ENCODE measurements around the gene BAIAP2L1. TPM values are rescaled to one million over a fixed set of nuclear protein-coding genes. Genes with fewer than 3 reads are reported as not detected.

BAIAP2L1 gene
- total and polyA plus RNA-seq, 2 of the 8 experiments (the other 6 are each of a cell fraction or from before 2014, with no cell fraction given): 19.2 to 42.9 TPM

- no peak overlapping the region for H3K9ac ChIP-seq (replicated peaks in 1 of 4; ENCODE audit: extremely low read depth in 1 of 4, low read depth in 3 of 4, low read length in 3 of 4)
- no peak overlapping the region for H3K4me3 ChIP-seq (ENCODE audit: extremely low read depth in 1 of 4, insufficient read depth in 2 of 4, low read depth in 3 of 4, low read length in 4 of 4)
- H3K23ac ChIP-seq (ENCODE audit: insufficient read length): no peak overlapping the region
- 87% methylated on average over 21 of the region's 21 CpGs; no CpG with 5 or more reads in 1 of the 2 experiments for WGBS, 2 experiments (ENCODE audit: extremely low coverage in 1 of 2, insufficient coverage in 1 of 2, insufficient read length in 1 of 2, insufficient replicate concordance in 2 of 2, low coverage in 1 of 2, low lambda C conversion rate in 2 of 2, missing lambda C conversion rate in 1 of 2)
- no peak for DNase-seq (ENCODE audit: low read depth in 1 of 2, low spot score in 2 of 2)
- peaks cover 0 to 10% (median 3%) of the 10 kb centered on the region in 4 experiments; a peak in 5 of 7 replicates for H3K4me1 ChIP-seq (replicated peaks in 1 of 4; ENCODE audit: control insufficient read depth in 3 of 4, insufficient read depth in 4 of 4, low read length in 3 of 4)
- H2BK20ac ChIP-seq (ENCODE audit: low read length): no peak overlapping the region
- ChIA-PET POLR2A (ENCODE audit: partially characterized antibody) (interaction anchor here (1.1 to 1.7 kb wide), 3 partner anchors 10 to 103 kb away, joined by 3 to 5 read pairs (median 5); partner anchors contain the start of gene BAIAP2L1), CTCF (ENCODE audit: partially characterized antibody) (interaction anchor here (0.6 to 8.1 kb wide), 4 partner anchors 64 to 129 kb away, joined by 3 to 57 read pairs (median 4); partner anchors contain the start of gene BAIAP2L1)
- H3K9me3 ChIP-seq (ENCODE audit: insufficient read depth in 2 of 2, low read depth in 1 of 2, low read length in 1 of 2): no peaks in the 10 kb centered on the region
- no peak overlapping the region for H4K8ac ChIP-seq (ENCODE audit: extremely low read depth, insufficient read depth, low read length)
- no peak overlapping the region for H3K56ac ChIP-seq (replicated peaks; ENCODE audit: insufficient read length, low read depth, low read length)
- no peak overlapping the region for H2BK5ac ChIP-seq (ENCODE audit: low read depth, low read length)
- H3K18ac ChIP-seq (ENCODE audit: extremely low read depth, low read length): no peak overlapping the region
- FAIRE-seq: no peak
- H3K4ac ChIP-seq (replicated peaks; ENCODE audit: insufficient read length, low read depth, low read length): no peak overlapping the region
- no peaks in the 10 kb centered on the region for H3K27me3 ChIP-seq (replicated peaks in 1 of 4; ENCODE audit: control insufficient read depth in 3 of 4, extremely low read depth in 1 of 4, insufficient read depth in 3 of 4, low read length in 3 of 4)
- no peak overlapping the region for H3K27ac ChIP-seq (ENCODE audit: low read depth, low read length)
- no peak overlapping the region for H3K4me2 ChIP-seq (ENCODE audit: insufficient read depth in 1 of 2, low read depth in 2 of 2, low read length in 2 of 2)
- H2BK12ac ChIP-seq (ENCODE audit: low read depth, low read length): no peak overlapping the region
- H2BK120ac ChIP-seq (replicated peaks; ENCODE audit: low read depth, low read length): no peak overlapping the region
- H3K23me2 ChIP-seq (ENCODE audit: low read depth, low read length): no peaks in the 10 kb centered on the region
- H4K91ac ChIP-seq (replicated peaks; ENCODE audit: insufficient read length, low read length): no peak overlapping the region
- peaks cover 8 to 24% (median 12%) of the 10 kb centered on the region in 4 experiments; a peak in 7 of 8 replicates for H3K36me3 ChIP-seq (ENCODE audit: control insufficient read depth in 2 of 4, insufficient read depth in 4 of 4, low read length in 3 of 4)
- no peak overlapping the region for H2AFZ ChIP-seq (ENCODE audit: low read length)
- H2BK15ac ChIP-seq (ENCODE audit: low read length): no peak overlapping the region
- H3K79me1 ChIP-seq (ENCODE audit: low read depth, low read length): 0 out of 2 replicates have a peak, but pooled peaks cover 3% of the 10 kb centered on the region
- H4K5ac ChIP-seq (ENCODE audit: insufficient read length, low read depth, low read length): no peak overlapping the region
- no peak overlapping the region for H3K14ac ChIP-seq (ENCODE audit: insufficient read length)
- no peaks in the 10 kb centered on the region for H3K79me2 ChIP-seq (ENCODE audit: control insufficient read depth in 1 of 2, insufficient read depth in 2 of 2, low read length in 2 of 2)
- H2AK5ac ChIP-seq (ENCODE audit: low read depth, low read length): no peak overlapping the region
- peaks cover 7 to 21% of the 10 kb centered on the region in 2 experiments for H4K20me1 ChIP-seq (replicated peaks in 1 of 2; ENCODE audit: control insufficient read depth in 1 of 2, insufficient read depth in 2 of 2, low read length in 2 of 2)
- no peak for TF ChIP-seq BCL11A (IDR thresholded peaks at IDR 0.05; ENCODE audit: low read depth in 2 of 2, low read length in 2 of 2)
- no peak for TF ChIP-seq CHD2 (IDR thresholded peaks at IDR 0.05; ENCODE audit: low read length)
- no peak for TF ChIP-seq GABPA (IDR thresholded peaks at IDR 0.05; ENCODE audit: borderline replicate concordance, insufficient read depth, low read length)
- TF ChIP-seq CTBP2 (IDR thresholded peaks at IDR 0.05; ENCODE audit: borderline replicate concordance, insufficient read depth, insufficient read length, low read length): no peak
- TF ChIP-seq ASH2L (IDR thresholded peaks at IDR 0.05; ENCODE audit: low read length): no peak
- TF ChIP-seq CBX8 (IDR thresholded peaks at IDR 0.05; ENCODE audit: borderline replicate concordance, low read depth, low read length): no peak
- TF ChIP-seq ATF3 (IDR thresholded peaks at IDR 0.05; ENCODE audit: insufficient read depth, low read depth, low read length): no peak
- no peak for TF ChIP-seq POLR2A (IDR thresholded peaks at IDR 0.05; ENCODE audit: control extremely low read depth in 1 of 2, low read depth in 2 of 2, low read length in 2 of 2)
- TF ChIP-seq KDM4A (IDR thresholded peaks at IDR 0.05; ENCODE audit: low read depth, low read length, severe bottlenecking): no peak
- no peak for TF ChIP-seq TCF12 (IDR thresholded peaks at IDR 0.05; ENCODE audit: low read depth, low read length)
- TF ChIP-seq RXRA (IDR thresholded peaks at IDR 0.05; ENCODE audit: insufficient read depth, low read depth, low read length): no peak
- TF ChIP-seq EP300 (IDR thresholded peaks at IDR 0.05; ENCODE audit: borderline replicate concordance in 1 of 2, low read depth in 2 of 2, low read length in 2 of 2): no peak
Measured at GRCh38 chr7:98297626-98298286, 103.1 kb downstream of the BAIAP2L1 start.
